GM13977 (cell line): ENCODE measurements around the gene P2RY12.

Source experiments
- DNase-seq: peaks from one replicate; pipeline ENCODE4 v3.0.0; 2012; ENCODE audit warnings: low spot score
- CTCF ChIP-seq: IDR thresholded peaks from 2 replicates; pipeline ENCODE4 v1.5.1; 2012; ENCODE audit warnings: mild to moderate bottlenecking, control low read depth; ENCODE audit not compliant: insufficient read depth; ENCODE audit errors: extremely low read depth, missing control alignments
- in situ Hi-C: fragments of 300-500 bp; cut with MboI; formaldehyde crosslinking; loops from one replicate; pipeline ENCODE4 v1.12.0; 2022; ENCODE audit warnings: low sequenced_read_pairs, low pct_unique_long_range_greater_than_20kb, mixed read lengths, inconsistent platforms; ENCODE audit not compliant: unreplicated experiment

P2RY12 gene

GRCh38 chr3:151312972-151313371 is 71.6 kb downstream of the P2RY12 start:
- no peak for TF ChIP-seq CTCF
- DNase-seq, result no peak
- in situ Hi-C loops, result no loop called here

- in situ Hi-C loops, result no loop called here
- no peak for TF ChIP-seq CTCF
- DNase-seq, result no peak
Observed at GRCh38 chr3:151309566-151309965, 75.0 kb downstream of the P2RY12 start.

GRCh38 chr3:151307583-151308488 is 76.7 kb downstream of the P2RY12 start:
- TF ChIP-seq CTCF, result no peak
- in situ Hi-C loops, result no loop called here
- DNase-seq, result no peak

GRCh38 chr3:151307131-151307530 is 77.4 kb downstream of the P2RY12 start:
- TF ChIP-seq CTCF, result no peak
- DNase-seq, result no peak
- in situ Hi-C loops, result no loop called here

GRCh38 chr3:151306168-151306810 is 78.3 kb downstream of the P2RY12 start:
- DNase-seq, result no peak
- TF ChIP-seq CTCF, result no peak
- in situ Hi-C loops, result no loop called here

- TF ChIP-seq CTCF, result no peak
- in situ Hi-C loops, result no loop called here
- DNase-seq, result no peak
Observed at GRCh38 chr3:151305775-151306151, 78.8 kb downstream of the P2RY12 start.
